GM10266 (cell line): ENCODE results near the gene LCT.

Experiments
- DNase-seq: peaks from one replicate; pipeline ENCODE4 v3.0.0; 2012; ENCODE audit errors: extremely low spot score
- CTCF ChIP-seq: IDR thresholded peaks from 2 replicates; pipeline ENCODE4 v1.5.1; 2012; ENCODE audit warnings: mild to moderate bottlenecking, low read depth; ENCODE audit not compliant: control insufficient read depth, insufficient read depth; ENCODE audit errors: missing control alignments

The LCT gene

GRCh38 chr2:135870571-135870970, 33.6 kb upstream of the LCT start:
- no peak for DNase-seq
- no peak for TF ChIP-seq CTCF

GRCh38 chr2:135863233-135863632, 26.2 kb upstream of the LCT start:
- no peak for DNase-seq
- no peak for TF ChIP-seq CTCF

- TF ChIP-seq CTCF: no peak
- DNase-seq: no peak
These were observed 25.7 kb upstream of the LCT start for GRCh38 chr2:135862718-135863117.

- TF ChIP-seq CTCF: no peak
- DNase-seq: no peak
These were observed 16.4 kb upstream of the LCT start for GRCh38 chr2:135853401-135853800.

GRCh38 chr2:135851858-135852257, 14.9 kb upstream of the LCT start:
- no peak for TF ChIP-seq CTCF
- DNase-seq: no peak

- no peak for TF ChIP-seq CTCF
- DNase-seq: no peak
These were observed 14.1 kb upstream of the LCT start for GRCh38 chr2:135850892-135851668.

- DNase-seq: no peak
- TF ChIP-seq CTCF: no peak
These were observed 12.1 kb upstream of the LCT start for GRCh38 chr2:135849087-135849486.
